Ascending aorta (tissue), 2 donors: Measurements from ENCODE around the gene F11. TPM values are rescaled to one million over a fixed set of nuclear protein-coding genes. Genes with fewer than 3 reads are reported as not detected.

Source experiments
- DNase-seq, 2 donors: peaks; one replicate each; pipeline ENCODE4 v3.0.0-alpha.2; 2019; ENCODE audit warnings: low spot score in 2 of 2
- H3K27ac ChIP-seq, 2 donors: fragments of 200-600 bp; sonication (generic); one replicate each; pipeline ENCODE4 v1.5.1; 2016 to 2017; ENCODE audit warnings: mild to moderate bottlenecking in 1 of 2
- H3K27me3 ChIP-seq: fragments of 200-600 bp; sonication (generic); one replicate; pipeline ENCODE4 v1.5.1; 2017
- H3K36me3 ChIP-seq, 2 donors: fragments of 200-600 bp; sonication (generic); one replicate each; pipeline ENCODE4 v1.5.1; 2016
- H3K4me1 ChIP-seq, 2 donors: fragments of 200-600 bp; sonication (generic); one replicate each; pipeline ENCODE4 v1.5.1; 2016 to 2017; ENCODE audit warnings: mild to moderate bottlenecking in 1 of 2
- H3K4me3 ChIP-seq, 2 donors: fragments of 200-600 bp; sonication (generic); one replicate each; pipeline ENCODE4 v1.5.1; 2016 to 2017; ENCODE audit warnings: mild to moderate bottlenecking in 1 of 2
- H3K9me3 ChIP-seq, 2 donors: fragments of 200-600 bp; sonication (generic); one replicate each; pipeline ENCODE4 v1.5.1; 2016
- CTCF ChIP-seq, 3 experiments: fragments of 200-600 bp in 2 of 3; fragments of 450-650 bp in 1 of 3; sonication (generic) in 2 of 3; IDR thresholded peaks; one replicate each; pipeline ENCODE4 v1.5.1; 2016 to 2019; ENCODE audit warnings: antibody characterized with exemption in 3 of 3, mild to moderate bottlenecking in 1 of 3, moderate library complexity in 1 of 3
- intact Hi-C: fragments of 100-400 bp; cut with DNase I; formaldehyde crosslinking; loops from one replicate; pipeline ENCODE4 v1.15.1; 2023
- total RNA-seq: library from RNA; depleted of rRNA; stranded (reverse); fragments of >200 nt; gene quantifications from one replicate; pipeline ENCODE4 v1.1.0, GENCODE V29; 2016

The F11 gene
- total RNA-seq, 1 donor from 2014 or later, result not detected

GRCh38 chr4:186291256-186291890, 25.4 kb downstream of the F11 start:
- intact Hi-C loops, result no loop called here
- TF ChIP-seq CTCF (IDR thresholded peaks at IDR 0.05), result no peak

GRCh38 chr4:186294160-186294559, 28.2 kb downstream of the F11 start:
- H3K9me3 ChIP-seq, result no peaks in the 10 kb centered on the region
- TF ChIP-seq CTCF (IDR thresholded peaks at IDR 0.05), result no peak
- no peaks in the 10 kb centered on the region for H3K27me3 ChIP-seq
- no peaks in the 10 kb centered on the region for H3K36me3 ChIP-seq
- intact Hi-C loops, result no loop called here
- no peaks in the 10 kb centered on the region for H3K4me1 ChIP-seq
- DNase-seq, result no peak
- no peak overlapping the region for H3K27ac ChIP-seq
- no peak overlapping the region for H3K4me3 ChIP-seq

More at GRCh38 chr4:186291256-186291890, 25.4 kb downstream of the F11 start:
- no peak overlapping the region for H3K27ac ChIP-seq
- no peaks in the 10 kb centered on the region for H3K9me3 ChIP-seq
- no peaks in the 10 kb centered on the region for H3K36me3 ChIP-seq
- no peaks in the 10 kb centered on the region for H3K27me3 ChIP-seq
- no peak for DNase-seq
- H3K4me3 ChIP-seq, result no peak overlapping the region
- no peaks in the 10 kb centered on the region for H3K4me1 ChIP-seq

- no peak for TF ChIP-seq CTCF (IDR thresholded peaks at IDR 0.05)
- no peaks in the 10 kb centered on the region for H3K9me3 ChIP-seq
- H3K36me3 ChIP-seq, result no peaks in the 10 kb centered on the region
- intact Hi-C loops, result loop anchor here (2.0 kb wide), 1 partner anchor 290 kb away; no protein-coding TSS in a partner anchor
- H3K27ac ChIP-seq, result no peak overlapping the region
- DNase-seq, result no peak
- no peak overlapping the region for H3K4me3 ChIP-seq
- no peaks in the 10 kb centered on the region for H3K4me1 ChIP-seq
- no peaks in the 10 kb centered on the region for H3K27me3 ChIP-seq
Measured at GRCh38 chr4:186296481-186296880, 30.5 kb downstream of the F11 start.

GRCh38 chr4:186297013-186297645, 31.1 kb downstream of the F11 start:
- intact Hi-C loops, result loop anchor here (2.0 kb wide), 1 partner anchor 290 kb away; no protein-coding TSS in a partner anchor
- Histone ChIP-seq H3K27ac (no peak overlapping the region), H3K27me3 (no peaks in the 10 kb centered on the region), H3K9me3 (no peaks in the 10 kb centered on the region), H3K4me3 (no peak overlapping the region), H3K4me1 (no peaks in the 10 kb centered on the region), H3K36me3 (no peaks in the 10 kb centered on the region)
- peak; percentile 20 to 58 (median 39) for TF ChIP-seq CTCF (IDR thresholded peaks at IDR 0.05)
- DNase-seq, result no peak

GRCh38 chr4:186298031-186298647, 32.1 kb downstream of the F11 start:
- no peak for TF ChIP-seq CTCF (IDR thresholded peaks at IDR 0.05)
- Histone ChIP-seq H3K9me3 (no peaks in the 10 kb centered on the region), H3K27me3 (no peaks in the 10 kb centered on the region), H3K27ac (no peak overlapping the region), H3K4me1 (no peaks in the 10 kb centered on the region), H3K4me3 (no peak overlapping the region), H3K36me3 (no peaks in the 10 kb centered on the region)
- intact Hi-C loops, result no loop called here
- DNase-seq, result no peak
